H9 (cell line): ENCODE data around the gene NMT1. TPM values are rescaled to one million over a fixed set of nuclear protein-coding genes. Genes with fewer than 3 reads are reported as not detected.

Source experiments
- DNase-seq: peaks from one replicate; pipeline ENCODE4 v3.0.0-alpha.2; 2017
- H2AFZ ChIP-seq: one replicate; pipeline ENCODE4 v1.6.1; 2013; ENCODE audit warnings: mild to moderate bottlenecking, low read length, control low read depth, moderate library complexity
- H2AK5ac ChIP-seq: 2 replicates; pipeline ENCODE4 v1.6.1; 2013; ENCODE audit warnings: low read length, control low read depth, mixed read lengths; ENCODE audit not compliant: insufficient read length
- H2BK120ac ChIP-seq: one replicate; pipeline ENCODE4 v1.6.1; 2013; ENCODE audit warnings: low read depth, mild to moderate bottlenecking, low read length, control low read depth, inconsistent platforms; ENCODE audit not compliant: poor library complexity, severe bottlenecking
- H2BK12ac ChIP-seq: 2 replicates; pipeline ENCODE4 v1.6.1; 2013; ENCODE audit warnings: low read length, control low read depth, mixed read lengths, low read depth; ENCODE audit not compliant: insufficient read length
- H2BK15ac ChIP-seq: 2 replicates; pipeline ENCODE4 v1.6.1; 2013; ENCODE audit warnings: low read depth, low read length, control low read depth
- H2BK20ac ChIP-seq: one replicate; pipeline ENCODE4 v1.6.1; 2013; ENCODE audit warnings: low read depth, mild to moderate bottlenecking, low read length, control low read depth, inconsistent platforms; ENCODE audit not compliant: poor library complexity, severe bottlenecking
- H2BK5ac ChIP-seq: 2 replicates; pipeline ENCODE4 v1.6.1; 2013; ENCODE audit warnings: low read length, control low read depth, mixed read lengths; ENCODE audit not compliant: insufficient read length
- H3K14ac ChIP-seq: 2 replicates; pipeline ENCODE4 v1.6.1; 2013; ENCODE audit warnings: low read length, control low read depth; ENCODE audit not compliant: insufficient read depth
- H3K18ac ChIP-seq: 2 replicates; pipeline ENCODE4 v1.6.1; 2013; ENCODE audit warnings: low read depth, mild to moderate bottlenecking, mixed read lengths, low read length, control low read depth; ENCODE audit not compliant: insufficient read length
- H3K23ac ChIP-seq: 2 replicates; pipeline ENCODE4 v1.6.1; 2013; ENCODE audit warnings: low read length, control low read depth, mixed read lengths, low read depth; ENCODE audit not compliant: insufficient read length
- H3K23me2 ChIP-seq: 2 replicates; pipeline ENCODE4 v1.6.1; 2013; ENCODE audit warnings: low read depth, mild to moderate bottlenecking, mixed read lengths, low read length, control low read depth; ENCODE audit not compliant: insufficient read length, poor library complexity, severe bottlenecking
- H3K27ac ChIP-seq: 2 replicates; pipeline ENCODE4 v1.5.1; 2013; ENCODE audit warnings: low read length, control low read depth, mixed read lengths, low read depth; ENCODE audit not compliant: insufficient read length
- H3K27me3 ChIP-seq: 2 replicates; pipeline ENCODE4 v1.6.1; 2013; ENCODE audit warnings: low read length, control low read depth, inconsistent platforms; ENCODE audit not compliant: insufficient read depth
- H3K4ac ChIP-seq: 2 replicates; pipeline ENCODE4 v1.6.1; 2013; ENCODE audit warnings: low read depth, mild to moderate bottlenecking, control low read depth, inconsistent platforms, low read length, moderate library complexity
- H3K4me1 ChIP-seq: 2 replicates; pipeline ENCODE4 v1.6.1; 2013; ENCODE audit warnings: low read length, control low read depth, inconsistent platforms; ENCODE audit not compliant: insufficient read depth
- H3K4me2 ChIP-seq: 2 replicates; pipeline ENCODE4 v1.6.1; 2013; ENCODE audit warnings: low read length, control low read depth, mixed read lengths; ENCODE audit not compliant: insufficient read length, insufficient read depth
- H3K56ac ChIP-seq: 2 replicates; pipeline ENCODE4 v1.6.1; 2013; ENCODE audit warnings: low read depth, mild to moderate bottlenecking, mixed read lengths, low read length, control low read depth; ENCODE audit not compliant: insufficient read length
- H3K79me1 ChIP-seq: 2 replicates; pipeline ENCODE4 v1.6.1; 2013; ENCODE audit warnings: low read depth, mild to moderate bottlenecking, moderate library complexity, low read length, control low read depth, inconsistent platforms; ENCODE audit not compliant: insufficient read depth, poor library complexity, severe bottlenecking
- H3K79me2 ChIP-seq: 2 replicates; pipeline ENCODE4 v1.6.1; 2013; ENCODE audit warnings: low read length, control low read depth, inconsistent platforms; ENCODE audit not compliant: insufficient read depth
- H3K9ac ChIP-seq: 2 replicates; pipeline ENCODE4 v1.6.1; 2013; ENCODE audit warnings: low read length, control low read depth, mixed read lengths; ENCODE audit not compliant: insufficient read length; ENCODE audit errors: extremely low read depth
- H3K9me3 ChIP-seq: one replicate; pipeline ENCODE4 v1.6.1; 2013; ENCODE audit warnings: low read depth, low read length, inconsistent platforms; ENCODE audit not compliant: control insufficient read depth
- H3T11ph ChIP-seq: one replicate; pipeline ENCODE4 v1.6.1; 2013; ENCODE audit warnings: mild to moderate bottlenecking, low read length, control low read depth, inconsistent platforms
- H4K20me1 ChIP-seq: one replicate; pipeline ENCODE4 v1.6.1; 2013; ENCODE audit not compliant: control insufficient read depth, insufficient read length, insufficient read depth
- H4K5ac ChIP-seq: 2 replicates; pipeline ENCODE4 v1.6.1; 2013; ENCODE audit warnings: low read depth, mild to moderate bottlenecking, mixed read lengths, low read length, control low read depth; ENCODE audit not compliant: insufficient read length
- H4K8ac ChIP-seq: replicated peaks from 2 replicates; pipeline ENCODE4 v1.6.1; 2013; ENCODE audit warnings: low read length, control low read depth, mixed read lengths, low read depth; ENCODE audit not compliant: insufficient read length
- H4K91ac ChIP-seq: 2 replicates; pipeline ENCODE4 v1.6.1; 2013; ENCODE audit warnings: low read depth, mild to moderate bottlenecking, moderate library complexity, mixed read lengths, low read length, control low read depth; ENCODE audit not compliant: insufficient read length
- H3K27ac Mint-ChIP-seq, 3 experiments: 2 replicates in 2 of 3; 3 replicates in 1 of 3; pipeline ENCODE4 v1.8.0; 2020 to 2021; ENCODE audit warnings: mixed read lengths in 3 of 3, mild to moderate bottlenecking in 1 of 3, moderate library complexity in 1 of 3
- H3K27me3 Mint-ChIP-seq: 2 replicates; pipeline ENCODE4 v1.8.0; 2021; ENCODE audit warnings: low read depth, mild to moderate bottlenecking, moderate library complexity, mixed read lengths
- H3K36me3 Mint-ChIP-seq, 3 experiments: 2 replicates in 2 of 3; 3 replicates in 1 of 3; pipeline ENCODE4 v1.8.0; 2020 to 2021; ENCODE audit warnings: low read depth in 3 of 3, mixed read lengths in 3 of 3; ENCODE audit not compliant: insufficient read depth in 1 of 3
- H3K4me1 Mint-ChIP-seq, 2 experiments: 2 replicates each; pipeline ENCODE4 v1.8.0; 2020; ENCODE audit warnings: mixed read lengths in 2 of 2
- H3K4me3 Mint-ChIP-seq, 2 experiments: 2 replicates in 1 of 2; 3 replicates in 1 of 2; pipeline ENCODE4 v1.8.0; 2020 to 2021; ENCODE audit warnings: mild to moderate bottlenecking in 2 of 2, mixed read lengths in 2 of 2, moderate library complexity in 1 of 2
- H3K9me3 Mint-ChIP-seq, 2 experiments: 2 replicates in 1 of 2; 3 replicates in 1 of 2; pipeline ENCODE4 v1.8.0; 2020; ENCODE audit warnings: mild to moderate bottlenecking in 2 of 2, mixed read lengths in 2 of 2, moderate library complexity in 1 of 2
- CTCF ChIP-seq: fragments of 200-600 bp; sonication (generic); conservative IDR thresholded peaks from 3 replicates; pipeline ENCODE4 v1.8.0; 2021; ENCODE audit warnings: antibody characterized with exemption, mild to moderate bottlenecking
- WGBS: extraction: QIAGEN DNeasy Blood & Tissue Kit; methylation state at CpG from one replicate; pipeline ENCODE4 v1.1.7; 2013; ENCODE audit warnings: missing lambda C conversion rate, low lambda C conversion rate, mixed read lengths; ENCODE audit not compliant: insufficient read length; ENCODE audit errors: extremely low coverage; 5-methylcytosine and 5-hydroxymethylcytosine counted together
- total RNA-seq: library from RNA; stranded (reverse); gene quantifications from 2 replicates; pipeline ENCODE4 v1.2.1, GENCODE V29; 2021

The NMT1 gene
- total RNA-seq, 1 experiment from 2014 or later, result 150 TPM

GRCh38 chr17:45061606-45062205 lies 589 bp downstream of the NMT1 start:
- no peak overlapping the region for H4K8ac ChIP-seq
- no peak overlapping the region for H3K27ac ChIP-seq
- H3K56ac ChIP-seq, result peak overlapping the region; percentile 18
- no peak for TF ChIP-seq CTCF
- H3K79me2 ChIP-seq, result peaks cover 21% of the 10 kb centered on the region; the same call in 1 of the 2 replicates
- H3K4me2 ChIP-seq, result peak overlapping the region; percentile 88
- no peaks in the 10 kb centered on the region for H3K27me3 ChIP-seq
- H2BK15ac ChIP-seq, result no peak overlapping the region
- H2BK120ac ChIP-seq, result no peak overlapping the region
- H3K23me2 ChIP-seq, result peaks cover 6% of the 10 kb centered on the region
- no CpG with 5 or more reads among the region's 15 CpGs for WGBS
- no peaks in the 10 kb centered on the region; the same call in 1 of the 2 replicates for H3K27me3 Mint-ChIP-seq
- no peaks in the 10 kb centered on the region for H4K20me1 ChIP-seq
- peaks cover 2 to 18% (median 13%) of the 10 kb centered on the region in 3 experiments; a peak in 5 of 7 replicates for H3K36me3 Mint-ChIP-seq
- no peak overlapping the region for H3K18ac ChIP-seq
- peak overlapping the region; percentile 94 for H3K9ac ChIP-seq
- H2BK12ac ChIP-seq, result no peak overlapping the region
- no peaks in the 10 kb centered on the region for H3K9me3 ChIP-seq
- no peak overlapping the region for H2BK5ac ChIP-seq
- H3K4me1 Mint-ChIP-seq, result peaks cover 4 to 13% of the 10 kb centered on the region in 2 experiments
- no peak overlapping the region for H3T11ph ChIP-seq
- no peak overlapping the region for H2AFZ ChIP-seq
- H3K4me3 Mint-ChIP-seq, result peak overlapping the region; percentile 93 to 100
- no peak overlapping the region for H3K4ac ChIP-seq
- no peaks in the 10 kb centered on the region; a peak in 1 of 5 replicates for H3K9me3 Mint-ChIP-seq
- no peaks in the 10 kb centered on the region for H3K4me1 ChIP-seq
- H3K79me1 ChIP-seq, result peaks cover 4% of the 10 kb centered on the region
- no peak overlapping the region for H2AK5ac ChIP-seq
- no peak overlapping the region for H2BK20ac ChIP-seq
- DNase-seq, result no peak
- no peak overlapping the region for H4K5ac ChIP-seq
- H3K14ac ChIP-seq, result no peak overlapping the region
- no peak overlapping the region for H3K23ac ChIP-seq
- peak overlapping the region in 1 of 3 experiments; percentile 100; a peak in 3 of 7 replicates for H3K27ac Mint-ChIP-seq
- H4K91ac ChIP-seq, result no peak overlapping the region
